ENCODE measurements around the gene CRCP. TPM values are rescaled to one million over a fixed set of nuclear protein-coding genes. Genes with fewer than 3 reads are reported as not detected.

CRCP gene
- total RNA-seq, 1 experiment from 2014 or later, result 36.4 TPM

GRCh38 chr7:66088861-66089838 lies 25.5 kb upstream of the CRCP start:
- TF ChIP-seq EZH2 (IDR thresholded peaks at IDR 0.05; ENCODE audit: low read length, unreplicated experiment) (no peak), EZH2phosphoT487 (IDR thresholded peaks at IDR 0.05; ENCODE audit: borderline replicate concordance, low read length) (no peak), CTCF (conservative IDR thresholded peaks at IDR 0.05; ENCODE audit: low read depth, low read length) (no peak)
- Histone ChIP-seq H3K36me3 (ENCODE audit: low read depth, low read length) (no peaks in the 10 kb centered on the region), H3K9me3 (ENCODE audit: low read length) (no peaks in the 10 kb centered on the region), H2AFZ (ENCODE audit: low read length) (no peak overlapping the region), H3F3A (ENCODE audit: low read length, unreplicated experiment) (no peaks in the 10 kb centered on the region), H4K20me1 (ENCODE audit: low read length) (no peaks in the 10 kb centered on the region), H3K4me1 (ENCODE audit: insufficient read depth, low read length) (no peaks in the 10 kb centered on the region), H3K79me2 (ENCODE audit: low read length) (no peaks in the 10 kb centered on the region), H3K4me3 (ENCODE audit: low read length) (no peak overlapping the region), H3K9me2 (replicated peaks; ENCODE audit: low read length) (no peaks in the 10 kb centered on the region), H3K9ac (ENCODE audit: low read length) (no peak overlapping the region), H3K4me2 (ENCODE audit: low read length) (no peak overlapping the region), H3K27me3 (ENCODE audit: low read length) (no peaks in the 10 kb centered on the region), H3K27ac (ENCODE audit: low read length) (no peak overlapping the region)
- DNase-seq (no peak), ATAC-seq (no peak)
- intact Hi-C loops (cut with micrococcal nuclease), result no loop called here
- no TSS peak for BruUV-seq (replicated peaks)
- ChIA-PET POLR2A (ENCODE audit: unreplicated experiment) (no interaction called here), CTCF (no interaction called here)

GRCh38 chr7:66092654-66093053 lies 22.0 kb upstream of the CRCP start:
- no peak for DNase-seq
- no peak overlapping the region for H2AFZ ChIP-seq (ENCODE audit: low read length)
- H3K4me3 ChIP-seq (ENCODE audit: low read length), result no peak overlapping the region
- no peaks in the 10 kb centered on the region for H3K36me3 ChIP-seq (ENCODE audit: low read depth, low read length)
- ChIA-PET POLR2A (ENCODE audit: unreplicated experiment) (no interaction called here), CTCF (no interaction called here)
- intact Hi-C loops (cut with micrococcal nuclease), result no loop called here
- no peak overlapping the region for H3K27ac ChIP-seq (ENCODE audit: low read length)
- H3K9me2 ChIP-seq (replicated peaks; ENCODE audit: low read length), result no peaks in the 10 kb centered on the region
- H3K27me3 ChIP-seq (ENCODE audit: low read length), result no peaks in the 10 kb centered on the region
- TF ChIP-seq EZH2 (IDR thresholded peaks at IDR 0.05; ENCODE audit: low read length, unreplicated experiment), result no peak
- TF ChIP-seq CTCF (conservative IDR thresholded peaks at IDR 0.05; ENCODE audit: low read depth, low read length), result no peak
- no peak for TF ChIP-seq EZH2phosphoT487 (IDR thresholded peaks at IDR 0.05; ENCODE audit: borderline replicate concordance, low read length)
- no peaks in the 10 kb centered on the region for H3K79me2 ChIP-seq (ENCODE audit: low read length)
- no peaks in the 10 kb centered on the region for H3K9me3 ChIP-seq (ENCODE audit: low read length)
- no peak for ATAC-seq
- H3K9ac ChIP-seq (ENCODE audit: low read length), result no peak overlapping the region
- BruUV-seq (replicated peaks), result no TSS peak
- no peaks in the 10 kb centered on the region for H4K20me1 ChIP-seq (ENCODE audit: low read length)
- no peaks in the 10 kb centered on the region for H3F3A ChIP-seq (ENCODE audit: low read length, unreplicated experiment)
- no peaks in the 10 kb centered on the region for H3K4me1 ChIP-seq (ENCODE audit: insufficient read depth, low read length)
- no peak overlapping the region for H3K4me2 ChIP-seq (ENCODE audit: low read length)

- Histone ChIP-seq H4K20me1 (ENCODE audit: low read length) (no peaks in the 10 kb centered on the region), H3K4me1 (ENCODE audit: insufficient read depth, low read length) (no peaks in the 10 kb centered on the region; the same call in 1 of the 2 replicates), H3K4me2 (ENCODE audit: low read length) (no peak overlapping the region), H2AFZ (ENCODE audit: low read length) (no peak overlapping the region), H3K27me3 (ENCODE audit: low read length) (no peaks in the 10 kb centered on the region), H3F3A (ENCODE audit: low read length, unreplicated experiment) (no peaks in the 10 kb centered on the region), H3K9me2 (replicated peaks; ENCODE audit: low read length) (no peaks in the 10 kb centered on the region), H3K27ac (ENCODE audit: low read length) (no peak overlapping the region), H3K36me3 (ENCODE audit: low read depth, low read length) (no peaks in the 10 kb centered on the region), H3K4me3 (ENCODE audit: low read length) (no peak overlapping the region), H3K9ac (ENCODE audit: low read length) (no peak overlapping the region), H3K9me3 (ENCODE audit: low read length) (no peaks in the 10 kb centered on the region), H3K79me2 (ENCODE audit: low read length) (no peaks in the 10 kb centered on the region)
- ATAC-seq, result no peak
- intact Hi-C loops (cut with micrococcal nuclease), result no loop called here
- no TSS peak for BruUV-seq (replicated peaks)
- ChIA-PET POLR2A (ENCODE audit: unreplicated experiment) (interaction anchor here (0.5 kb wide), 1 partner anchor 480 kb away, joined by 4 read pairs; no protein-coding TSS in a partner anchor), CTCF (no interaction called here)
- DNase-seq, result no peak
- TF ChIP-seq EZH2phosphoT487 (IDR thresholded peaks at IDR 0.05; ENCODE audit: borderline replicate concordance, low read length), result no peak
Observed at GRCh38 chr7:66095010-66095409, 19.6 kb upstream of the CRCP start.
